Testis (tissue), 2 donors: ENCODE data around the gene NFATC1.

ENCODE experiments used
- POLR2A ChIP-seq: fragments of 450-650 bp; IDR thresholded peaks from one replicate; pipeline ENCODE4 v1.6.1; 2017; ENCODE audit warnings: antibody characterized with exemption, mild to moderate bottlenecking, moderate library complexity
- TF ChIP-seq, protein P1 (sequence below), 3 experiments: fragments of 450-650 bp in 2 of 3; fragments of 200-600 bp in 1 of 3; sonication (generic) in 1 of 3; IDR thresholded peaks; one replicate each; pipeline ENCODE4 v1.5.1; 2016 to 2019; ENCODE audit warnings: antibody characterized with exemption in 3 of 3, mild to moderate bottlenecking in 2 of 3, moderate library complexity in 1 of 3

DNA sequence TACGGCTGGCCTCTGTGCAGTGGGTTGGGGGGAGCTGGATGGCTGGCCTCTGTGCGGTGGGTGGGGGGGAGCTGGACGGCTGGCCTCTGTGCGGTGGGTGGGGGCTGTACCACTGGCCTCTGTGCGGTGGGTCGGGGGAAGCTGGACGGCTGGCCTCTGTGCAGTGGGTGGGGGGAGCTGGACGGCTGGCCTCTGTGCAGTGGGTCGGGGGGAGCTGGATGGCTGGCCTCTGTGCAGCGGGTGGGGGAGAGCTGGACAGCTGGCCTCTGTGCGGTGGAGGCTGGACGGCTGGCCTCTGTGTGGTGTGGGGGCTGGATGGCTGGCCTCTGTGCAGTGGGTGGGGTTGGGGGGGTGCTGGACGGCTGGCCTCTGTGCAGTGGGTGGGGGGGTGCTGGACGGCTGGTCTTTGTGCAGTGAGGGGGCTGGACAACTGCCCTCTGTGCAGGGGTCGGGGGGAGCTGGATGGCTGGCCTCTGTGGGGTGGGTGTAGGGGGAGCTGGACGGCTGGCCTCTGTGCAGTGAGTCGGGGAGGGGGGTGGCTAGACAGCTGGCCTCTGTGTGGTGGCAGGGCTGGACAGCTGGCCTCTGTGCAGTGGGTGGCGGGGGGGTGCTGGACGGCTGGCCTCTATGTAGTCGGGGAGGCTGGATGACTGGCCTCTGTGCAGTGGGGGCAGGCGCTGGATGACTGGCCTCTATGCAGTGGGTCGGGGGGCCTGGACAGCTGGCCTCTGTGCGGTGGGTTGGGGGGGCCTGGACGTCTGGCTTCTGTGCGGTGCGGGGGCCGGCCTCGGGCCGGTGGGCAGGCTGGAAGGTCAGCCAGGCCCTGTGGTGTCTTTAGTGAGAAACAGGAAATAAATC, 31.9 kb downstream of the NFATC1 start:
- TF ChIP-seq, protein P1, sequence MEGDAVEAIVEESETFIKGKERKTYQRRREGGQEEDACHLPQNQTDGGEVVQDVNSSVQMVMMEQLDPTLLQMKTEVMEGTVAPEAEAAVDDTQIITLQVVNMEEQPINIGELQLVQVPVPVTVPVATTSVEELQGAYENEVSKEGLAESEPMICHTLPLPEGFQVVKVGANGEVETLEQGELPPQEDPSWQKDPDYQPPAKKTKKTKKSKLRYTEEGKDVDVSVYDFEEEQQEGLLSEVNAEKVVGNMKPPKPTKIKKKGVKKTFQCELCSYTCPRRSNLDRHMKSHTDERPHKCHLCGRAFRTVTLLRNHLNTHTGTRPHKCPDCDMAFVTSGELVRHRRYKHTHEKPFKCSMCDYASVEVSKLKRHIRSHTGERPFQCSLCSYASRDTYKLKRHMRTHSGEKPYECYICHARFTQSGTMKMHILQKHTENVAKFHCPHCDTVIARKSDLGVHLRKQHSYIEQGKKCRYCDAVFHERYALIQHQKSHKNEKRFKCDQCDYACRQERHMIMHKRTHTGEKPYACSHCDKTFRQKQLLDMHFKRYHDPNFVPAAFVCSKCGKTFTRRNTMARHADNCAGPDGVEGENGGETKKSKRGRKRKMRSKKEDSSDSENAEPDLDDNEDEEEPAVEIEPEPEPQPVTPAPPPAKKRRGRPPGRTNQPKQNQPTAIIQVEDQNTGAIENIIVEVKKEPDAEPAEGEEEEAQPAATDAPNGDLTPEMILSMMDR (IDR thresholded peaks at IDR 0.05) = no peak
- TF ChIP-seq POLR2A = no peak
